CD14-positive monocyte (primary cell): ENCODE results near the gene VPS33A. TPM values are rescaled to one million over a fixed set of nuclear protein-coding genes. Genes with fewer than 3 reads are reported as not detected.
A peak's percentile ranks its signal among the peaks of the same experiment; 100 is the strongest.

Experiments used
- DNase-seq, 3 donors: peaks; one replicate each; pipeline ENCODE4 v3.0.0-alpha.2; 2011 to 2022
- H2AFZ ChIP-seq: 2 replicates; pipeline ENCODE4 v1.6.0; 2012; ENCODE audit warnings: mild to moderate bottlenecking, low read depth, low read length, inconsistent platforms; ENCODE audit not compliant: insufficient read depth, poor library complexity, severe bottlenecking
- H3K27ac ChIP-seq, 2 donors: 1 replicate in 1 of 2; 2 replicates in 1 of 2; pipeline ENCODE4 v1.5.1; 2012 to 2013; ENCODE audit warnings: low read length in 2 of 2, control low read depth in 1 of 2, inconsistent platforms in 1 of 2, low read depth in 1 of 2, mild to moderate bottlenecking in 1 of 2
- H3K27me3 ChIP-seq, 2 donors: one replicate each; pipeline versions ENCODE4 v1.6.0 to v1.6.1; 2011 to 2013; ENCODE audit warnings: low read length in 2 of 2; ENCODE audit not compliant: control insufficient read depth in 2 of 2, insufficient read depth in 2 of 2
- H3K36me3 ChIP-seq, 2 donors: replicated peaks in 1 of 2; 1 replicate in 1 of 2; 2 replicates in 1 of 2; pipeline versions ENCODE4 v1.5.1 to v1.6.1; 2012 to 2013; ENCODE audit warnings: low read length in 2 of 2, control low read depth in 1 of 2, inconsistent platforms in 1 of 2, mild to moderate bottlenecking in 1 of 2; ENCODE audit not compliant: insufficient read depth in 2 of 2, control insufficient read depth in 1 of 2
- H3K4me1 ChIP-seq, 2 donors: 1 replicate in 1 of 2; 2 replicates in 1 of 2; pipeline versions ENCODE4 v1.5.1 to v1.6.1; 2012 to 2013; ENCODE audit warnings: low read length in 2 of 2, control low read depth in 1 of 2, inconsistent platforms in 1 of 2, mild to moderate bottlenecking in 1 of 2, moderate library complexity in 1 of 2; ENCODE audit not compliant: insufficient read depth in 2 of 2, control insufficient read depth in 1 of 2
- H3K4me2 ChIP-seq: replicated peaks from 2 replicates; pipeline ENCODE3; 2012; ENCODE audit warnings: low read length, moderate library complexity, mild to moderate bottlenecking; ENCODE audit not compliant: poor library complexity, severe bottlenecking; ENCODE audit errors: extremely low read depth
- H3K4me3 ChIP-seq, 3 experiments: fragments of 200-600 bp in 1 of 3; sonication (generic) in 1 of 3; replicated peaks in 1 of 3; 1 replicate in 2 of 3; 2 replicates in 1 of 3; pipeline ENCODE4 v1.5.1; 2011 to 2013; ENCODE audit warnings: low read length in 3 of 3, mild to moderate bottlenecking in 3 of 3, control low read depth in 2 of 3, low read depth in 2 of 3, inconsistent platforms in 1 of 3, moderate library complexity in 1 of 3
- H3K79me2 ChIP-seq: 2 replicates; pipeline ENCODE4 v1.6.0; 2012; ENCODE audit warnings: mild to moderate bottlenecking, control low read depth, inconsistent platforms, low read length, moderate library complexity; ENCODE audit not compliant: insufficient read depth
- H3K9ac ChIP-seq: 2 replicates; pipeline ENCODE4 v1.6.0; 2017; ENCODE audit warnings: low read length, mild to moderate bottlenecking; ENCODE audit not compliant: insufficient read depth, poor library complexity, severe bottlenecking
- H3K9me3 ChIP-seq, 2 donors: replicated peaks in 1 of 2; 1 replicate in 1 of 2; 2 replicates in 1 of 2; pipeline versions ENCODE4 v1.5.1 to v1.6.1; 2012 to 2013; ENCODE audit warnings: low read length in 2 of 2, control low read depth in 1 of 2; ENCODE audit not compliant: control insufficient read depth in 1 of 2, insufficient read depth in 1 of 2
- H4K20me1 ChIP-seq: 2 replicates; pipeline ENCODE4 v1.6.0; 2012; ENCODE audit warnings: mild to moderate bottlenecking, low read length, control low read depth, moderate library complexity; ENCODE audit not compliant: insufficient read depth
- H3K27ac Mint-ChIP-seq, 7 donors: one replicate each; pipeline ENCODE4 v1.8.0; 2020; ENCODE audit warnings: mild to moderate bottlenecking in 7 of 7, mixed read lengths in 7 of 7, moderate library complexity in 6 of 7, inconsistent platforms in 2 of 7
- H3K27me3 Mint-ChIP-seq, 3 donors: one replicate each; pipeline ENCODE4 v1.8.0; 2021 to 2022; ENCODE audit warnings: low read depth in 3 of 3, mild to moderate bottlenecking in 3 of 3, mixed read lengths in 3 of 3, moderate library complexity in 3 of 3, inconsistent platforms in 1 of 3
- H3K36me3 Mint-ChIP-seq, 2 donors: one replicate each; pipeline ENCODE4 v1.8.0; 2020; ENCODE audit warnings: mixed read lengths in 2 of 2, inconsistent platforms in 1 of 2, mild to moderate bottlenecking in 1 of 2
- H3K4me1 Mint-ChIP-seq: one replicate; pipeline ENCODE4 v1.8.0; 2020; ENCODE audit warnings: mild to moderate bottlenecking, mixed read lengths
- H3K4me3 Mint-ChIP-seq, 2 donors: one replicate each; pipeline ENCODE4 v1.8.0; 2020; ENCODE audit warnings: mild to moderate bottlenecking in 2 of 2, mixed read lengths in 2 of 2, moderate library complexity in 1 of 2
- H3K9me3 Mint-ChIP-seq, 7 donors: one replicate each; pipeline ENCODE4 v1.8.0; 2020 to 2022; ENCODE audit warnings: mixed read lengths in 7 of 7, mild to moderate bottlenecking in 6 of 7, moderate library complexity in 6 of 7, inconsistent platforms in 2 of 7
- WGBS: methylation state at CpG from one replicate; pipeline ENCODE4 v1.1.5; 2013; ENCODE audit warnings: missing lambda C conversion rate; ENCODE audit not compliant: insufficient coverage; 5-methylcytosine and 5-hydroxymethylcytosine counted together
- intact Hi-C, 2 donors: fragments of 100-400 bp; cut with micrococcal nuclease; formaldehyde crosslinking; loops; one replicate each; pipeline versions ENCODE4 v1.15.0 to v1.15.1; 2023
- polyA plus RNA-seq, 3 donors: library from polyadenylated mRNA; depleted of rRNA in 1 of 3; unstranded in 2 of 3; stranded (reverse) in 1 of 3; fragments of 300-500 nt in 2 of 3; fragments of >200 nt in 1 of 3; fragmentation: Illumina TruSeq in 2 of 3; gene quantifications; 1 replicate in 2 of 3; 2 replicates in 1 of 3; pipeline ENCODE4 v1.2.3, GENCODE V29; 2012 to 2021
- TF ChIP-seq, protein P1 (sequence below): fragments of 200-600 bp; IDR thresholded peaks from one replicate; pipeline ENCODE4 v1.8.0; 2022; ENCODE audit warnings: antibody characterized with exemption, mild to moderate bottlenecking

The VPS33A gene
- polyA plus RNA-seq, 3 donors, result 15.3 to 33.1 (median 32.9) TPM

DNA sequence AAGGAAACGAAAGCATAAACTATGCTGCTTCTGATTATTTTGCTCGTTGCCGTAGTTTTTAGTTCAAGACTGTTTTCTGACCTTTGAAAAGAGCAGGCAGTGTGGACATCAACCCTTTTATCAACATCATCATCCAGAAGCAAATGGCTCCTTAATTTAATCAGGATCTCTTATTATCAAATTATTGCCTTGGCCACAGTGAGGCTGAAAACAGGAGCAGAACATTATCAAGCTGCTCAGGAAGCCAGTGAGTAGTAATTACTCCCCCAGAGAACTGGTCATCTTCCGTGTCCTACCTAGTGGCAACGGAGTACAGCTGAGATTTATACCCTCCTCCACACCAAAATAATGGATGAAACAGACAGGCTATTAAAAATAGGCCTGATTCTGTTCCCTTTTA lies 38.2 kb downstream of the VPS33A start:
- Mint-ChIP-seq H3K27ac (no peak overlapping the region), H3K27me3 (peaks cover 0 to 2% (median 0%) of the 10 kb centered on the region in 3 donors), H3K4me1 (peaks cover 20% of the 10 kb centered on the region), H3K36me3 (peaks cover 52 to 64% of the 10 kb centered on the region in 2 donors), H3K4me3 (no peak overlapping the region), H3K9me3 (no peaks in the 10 kb centered on the region)
- intact Hi-C loops, result no loop called here
- peaks cover 9% of the 10 kb centered on the region for H4K20me1 ChIP-seq
- H3K36me3 ChIP-seq, result peaks cover 42 to 56% of the 10 kb centered on the region in 2 donors
- H3K79me2 ChIP-seq, result peaks cover 25% of the 10 kb centered on the region
- H3K4me3 ChIP-seq, result no peak overlapping the region
- H3K9ac ChIP-seq, result no peak overlapping the region
- no peaks in the 10 kb centered on the region for H3K27me3 ChIP-seq
- DNase-seq, result no peak
- TF ChIP-seq, protein P1, sequence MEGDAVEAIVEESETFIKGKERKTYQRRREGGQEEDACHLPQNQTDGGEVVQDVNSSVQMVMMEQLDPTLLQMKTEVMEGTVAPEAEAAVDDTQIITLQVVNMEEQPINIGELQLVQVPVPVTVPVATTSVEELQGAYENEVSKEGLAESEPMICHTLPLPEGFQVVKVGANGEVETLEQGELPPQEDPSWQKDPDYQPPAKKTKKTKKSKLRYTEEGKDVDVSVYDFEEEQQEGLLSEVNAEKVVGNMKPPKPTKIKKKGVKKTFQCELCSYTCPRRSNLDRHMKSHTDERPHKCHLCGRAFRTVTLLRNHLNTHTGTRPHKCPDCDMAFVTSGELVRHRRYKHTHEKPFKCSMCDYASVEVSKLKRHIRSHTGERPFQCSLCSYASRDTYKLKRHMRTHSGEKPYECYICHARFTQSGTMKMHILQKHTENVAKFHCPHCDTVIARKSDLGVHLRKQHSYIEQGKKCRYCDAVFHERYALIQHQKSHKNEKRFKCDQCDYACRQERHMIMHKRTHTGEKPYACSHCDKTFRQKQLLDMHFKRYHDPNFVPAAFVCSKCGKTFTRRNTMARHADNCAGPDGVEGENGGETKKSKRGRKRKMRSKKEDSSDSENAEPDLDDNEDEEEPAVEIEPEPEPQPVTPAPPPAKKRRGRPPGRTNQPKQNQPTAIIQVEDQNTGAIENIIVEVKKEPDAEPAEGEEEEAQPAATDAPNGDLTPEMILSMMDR, result no peak
- no peak overlapping the region for H3K27ac ChIP-seq
- no peaks in the 10 kb centered on the region for H3K9me3 ChIP-seq
- 96% methylated on average over 3 of the region's 5 CpGs for WGBS
- no peak overlapping the region for H2AFZ ChIP-seq
- peaks cover 20 to 27% of the 10 kb centered on the region in 2 donors for H3K4me1 ChIP-seq
- no peak overlapping the region for H3K4me2 ChIP-seq

DNA sequence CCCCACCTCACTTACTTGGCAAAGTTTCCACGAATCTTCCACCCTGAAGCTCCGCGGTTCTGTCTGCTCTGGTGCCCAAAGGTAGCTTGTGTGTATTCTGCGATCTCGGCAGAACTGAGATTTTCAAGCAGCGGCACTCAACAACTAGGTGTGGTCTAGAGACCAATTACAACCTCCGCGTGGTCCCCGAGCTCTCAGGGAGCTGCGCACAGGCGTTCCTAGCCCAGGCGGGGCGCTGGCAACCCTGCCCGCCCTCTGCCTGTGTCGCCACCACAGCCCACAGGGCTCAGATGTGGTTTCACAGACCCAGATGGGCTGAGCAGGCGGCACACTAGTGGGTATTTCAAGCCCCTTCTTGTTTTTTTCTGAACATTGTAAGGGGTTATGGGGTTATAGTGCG lies 39.0 kb downstream of the VPS33A start:
- Histone ChIP-seq H3K9me3 (no peaks in the 10 kb centered on the region), H3K4me3 (no peak overlapping the region), H3K4me2 (no peak overlapping the region), H3K9ac (no peak overlapping the region), H3K79me2 (peaks cover 32% of the 10 kb centered on the region), H4K20me1 (peaks cover 9% of the 10 kb centered on the region), H3K27ac (no peak overlapping the region), H3K4me1 (peaks cover 20 to 27% of the 10 kb centered on the region in 2 donors), H3K36me3 (peaks cover 39 to 56% of the 10 kb centered on the region in 2 donors), H2AFZ (no peak overlapping the region), H3K27me3 (no peaks in the 10 kb centered on the region)
- Mint-ChIP-seq H3K27ac (peak overlapping the region in 1 of 7 donors; percentile 62), H3K4me1 (peaks cover 20% of the 10 kb centered on the region), H3K9me3 (no peaks in the 10 kb centered on the region), H3K36me3 (peaks cover 50 to 64% of the 10 kb centered on the region in 2 donors), H3K27me3 (peaks cover 0 to 2% (median 0%) of the 10 kb centered on the region in 3 donors), H3K4me3 (peak overlapping the region in 1 of 2 donors; percentile 73)
- DNase-seq, result no peak
- intact Hi-C loops, result no loop called here
- WGBS, result 95% methylated on average over 14 of the region's 17 CpGs
- TF ChIP-seq, protein P1, result no peak
